Measurements from ENCODE around the gene DRG2.

DRG2 gene

DNA sequence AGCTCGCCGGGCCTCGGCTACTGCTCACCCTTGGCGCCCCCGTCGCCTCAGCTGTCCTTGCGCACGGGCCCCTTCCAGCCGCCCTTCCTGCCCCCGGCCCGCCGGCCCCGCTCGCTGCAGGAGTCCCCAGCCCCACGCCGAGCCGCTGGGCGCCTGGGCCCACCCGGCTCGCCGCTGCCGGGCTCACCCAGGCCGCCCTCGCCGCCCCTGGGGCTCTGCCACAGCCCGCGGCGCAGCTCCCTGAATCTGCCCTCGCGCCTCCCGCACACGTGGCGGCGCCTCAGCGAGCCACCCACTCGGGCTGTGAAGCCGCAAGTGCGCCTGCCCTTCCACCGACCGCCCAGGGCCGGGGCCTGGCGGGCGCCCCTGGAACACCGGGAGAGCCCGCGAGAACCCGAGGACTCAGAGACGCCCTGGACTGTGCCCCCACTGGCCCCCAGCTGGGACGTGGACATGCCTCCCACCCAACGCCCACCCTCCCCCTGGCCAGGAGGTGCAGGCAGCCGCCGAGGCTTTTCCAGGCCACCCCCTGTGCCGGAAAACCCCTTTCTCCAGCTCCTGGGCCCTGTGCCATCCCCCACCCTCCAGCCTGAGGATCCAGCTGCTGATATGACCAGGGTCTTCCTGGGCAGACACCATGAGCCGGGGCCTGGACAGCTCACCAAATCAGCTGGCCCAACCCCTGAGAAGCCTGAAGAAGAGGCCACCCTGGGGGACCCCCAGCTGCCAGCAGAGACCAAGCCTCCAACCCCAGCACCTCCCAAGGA, 33.6 kb downstream of the DRG2 start:
- Histone ChIP-seq H3K4me3 (replicated peaks; ENCODE audit: insufficient read depth, low read length) (no peak overlapping the region), H3K27me3 (ENCODE audit: insufficient read depth, poor library complexity, severe bottlenecking) (no peaks in the 10 kb centered on the region), H3K27ac (replicated peaks) (no peak overlapping the region)
- no peak for DNase-seq (ENCODE audit: low read depth in 1 of 2, low spot score in 1 of 2)
- TF ChIP-seq, protein P1, sequence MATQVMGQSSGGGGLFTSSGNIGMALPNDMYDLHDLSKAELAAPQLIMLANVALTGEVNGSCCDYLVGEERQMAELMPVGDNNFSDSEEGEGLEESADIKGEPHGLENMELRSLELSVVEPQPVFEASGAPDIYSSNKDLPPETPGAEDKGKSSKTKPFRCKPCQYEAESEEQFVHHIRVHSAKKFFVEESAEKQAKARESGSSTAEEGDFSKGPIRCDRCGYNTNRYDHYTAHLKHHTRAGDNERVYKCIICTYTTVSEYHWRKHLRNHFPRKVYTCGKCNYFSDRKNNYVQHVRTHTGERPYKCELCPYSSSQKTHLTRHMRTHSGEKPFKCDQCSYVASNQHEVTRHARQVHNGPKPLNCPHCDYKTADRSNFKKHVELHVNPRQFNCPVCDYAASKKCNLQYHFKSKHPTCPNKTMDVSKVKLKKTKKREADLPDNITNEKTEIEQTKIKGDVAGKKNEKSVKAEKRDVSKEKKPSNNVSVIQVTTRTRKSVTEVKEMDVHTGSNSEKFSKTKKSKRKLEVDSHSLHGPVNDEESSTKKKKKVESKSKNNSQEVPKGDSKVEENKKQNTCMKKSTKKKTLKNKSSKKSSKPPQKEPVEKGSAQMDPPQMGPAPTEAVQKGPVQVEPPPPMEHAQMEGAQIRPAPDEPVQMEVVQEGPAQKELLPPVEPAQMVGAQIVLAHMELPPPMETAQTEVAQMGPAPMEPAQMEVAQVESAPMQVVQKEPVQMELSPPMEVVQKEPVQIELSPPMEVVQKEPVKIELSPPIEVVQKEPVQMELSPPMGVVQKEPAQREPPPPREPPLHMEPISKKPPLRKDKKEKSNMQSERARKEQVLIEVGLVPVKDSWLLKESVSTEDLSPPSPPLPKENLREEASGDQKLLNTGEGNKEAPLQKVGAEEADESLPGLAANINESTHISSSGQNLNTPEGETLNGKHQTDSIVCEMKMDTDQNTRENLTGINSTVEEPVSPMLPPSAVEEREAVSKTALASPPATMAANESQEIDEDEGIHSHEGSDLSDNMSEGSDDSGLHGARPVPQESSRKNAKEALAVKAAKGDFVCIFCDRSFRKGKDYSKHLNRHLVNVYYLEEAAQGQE (IDR thresholded peaks at IDR 0.05; ENCODE audit: insufficient replicate concordance, low read depth), result no peak
- TF ChIP-seq SPI1 (IDR thresholded peaks at IDR 0.05; ENCODE audit: borderline replicate concordance, low read depth) (no peak), POLR2AphosphoS5 (IDR thresholded peaks at IDR 0.05; ENCODE audit: low read depth) (no peak), GABPA (IDR thresholded peaks at IDR 0.05; ENCODE audit: low read depth) (no peak)
- TF ChIP-seq, protein P2, sequence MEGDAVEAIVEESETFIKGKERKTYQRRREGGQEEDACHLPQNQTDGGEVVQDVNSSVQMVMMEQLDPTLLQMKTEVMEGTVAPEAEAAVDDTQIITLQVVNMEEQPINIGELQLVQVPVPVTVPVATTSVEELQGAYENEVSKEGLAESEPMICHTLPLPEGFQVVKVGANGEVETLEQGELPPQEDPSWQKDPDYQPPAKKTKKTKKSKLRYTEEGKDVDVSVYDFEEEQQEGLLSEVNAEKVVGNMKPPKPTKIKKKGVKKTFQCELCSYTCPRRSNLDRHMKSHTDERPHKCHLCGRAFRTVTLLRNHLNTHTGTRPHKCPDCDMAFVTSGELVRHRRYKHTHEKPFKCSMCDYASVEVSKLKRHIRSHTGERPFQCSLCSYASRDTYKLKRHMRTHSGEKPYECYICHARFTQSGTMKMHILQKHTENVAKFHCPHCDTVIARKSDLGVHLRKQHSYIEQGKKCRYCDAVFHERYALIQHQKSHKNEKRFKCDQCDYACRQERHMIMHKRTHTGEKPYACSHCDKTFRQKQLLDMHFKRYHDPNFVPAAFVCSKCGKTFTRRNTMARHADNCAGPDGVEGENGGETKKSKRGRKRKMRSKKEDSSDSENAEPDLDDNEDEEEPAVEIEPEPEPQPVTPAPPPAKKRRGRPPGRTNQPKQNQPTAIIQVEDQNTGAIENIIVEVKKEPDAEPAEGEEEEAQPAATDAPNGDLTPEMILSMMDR (IDR thresholded peaks at IDR 0.05; ENCODE audit: insufficient read depth, low read length), result no peak

DNA sequence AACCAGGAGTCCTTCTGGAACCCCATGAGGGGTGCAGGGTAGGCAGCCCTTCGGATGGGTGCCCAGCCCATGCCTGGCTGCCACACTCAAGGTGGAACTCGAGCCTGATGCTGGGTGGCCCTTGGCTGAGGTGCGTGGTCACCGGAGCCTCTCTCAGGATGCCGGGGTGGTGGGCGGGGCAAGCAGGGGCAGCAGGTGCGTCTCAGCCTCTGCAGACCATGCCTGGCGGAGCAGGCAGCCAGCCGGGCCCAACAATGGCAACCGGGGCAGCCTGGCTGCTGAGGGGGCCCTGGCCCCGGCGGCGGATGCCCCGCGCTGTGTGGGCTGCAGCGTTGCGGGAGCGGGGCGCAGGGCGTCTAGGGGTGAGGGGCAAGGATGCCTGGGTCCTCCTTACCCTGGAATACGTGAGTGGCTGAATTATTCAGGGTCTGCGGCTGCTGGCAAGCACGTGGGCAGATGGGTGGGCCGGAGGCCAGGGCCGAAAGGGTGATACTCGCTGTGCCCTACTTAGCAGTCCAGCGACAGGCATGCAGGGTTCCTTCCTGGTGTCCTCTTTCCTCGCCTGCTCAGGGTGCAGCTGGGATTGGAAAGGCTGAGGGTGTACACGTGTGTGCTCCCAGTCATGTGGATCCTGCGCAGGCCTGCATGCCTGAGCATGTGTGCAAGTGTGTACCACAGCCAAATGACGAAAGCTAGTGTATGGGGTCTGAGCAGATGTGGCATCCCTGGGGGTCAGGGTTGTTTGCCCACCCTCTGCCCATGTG, 35.4 kb downstream of the DRG2 start:
- Histone ChIP-seq H3K27ac (replicated peaks) (no peak overlapping the region), H3K27me3 (ENCODE audit: insufficient read depth, poor library complexity, severe bottlenecking) (no peaks in the 10 kb centered on the region), H3K4me3 (replicated peaks; ENCODE audit: insufficient read depth, low read length) (no peak overlapping the region)
- no peak for TF ChIP-seq GABPA (IDR thresholded peaks at IDR 0.05; ENCODE audit: low read depth)
- TF ChIP-seq, protein P1 (IDR thresholded peaks at IDR 0.05; ENCODE audit: insufficient replicate concordance, low read depth), result no peak
- no peak for TF ChIP-seq SPI1 (IDR thresholded peaks at IDR 0.05; ENCODE audit: borderline replicate concordance, low read depth)
- TF ChIP-seq, protein P2 (IDR thresholded peaks at IDR 0.05; ENCODE audit: insufficient read depth, low read length), result no peak
- DNase-seq (ENCODE audit: low read depth in 1 of 2, low spot score in 1 of 2), result no peak

DNA sequence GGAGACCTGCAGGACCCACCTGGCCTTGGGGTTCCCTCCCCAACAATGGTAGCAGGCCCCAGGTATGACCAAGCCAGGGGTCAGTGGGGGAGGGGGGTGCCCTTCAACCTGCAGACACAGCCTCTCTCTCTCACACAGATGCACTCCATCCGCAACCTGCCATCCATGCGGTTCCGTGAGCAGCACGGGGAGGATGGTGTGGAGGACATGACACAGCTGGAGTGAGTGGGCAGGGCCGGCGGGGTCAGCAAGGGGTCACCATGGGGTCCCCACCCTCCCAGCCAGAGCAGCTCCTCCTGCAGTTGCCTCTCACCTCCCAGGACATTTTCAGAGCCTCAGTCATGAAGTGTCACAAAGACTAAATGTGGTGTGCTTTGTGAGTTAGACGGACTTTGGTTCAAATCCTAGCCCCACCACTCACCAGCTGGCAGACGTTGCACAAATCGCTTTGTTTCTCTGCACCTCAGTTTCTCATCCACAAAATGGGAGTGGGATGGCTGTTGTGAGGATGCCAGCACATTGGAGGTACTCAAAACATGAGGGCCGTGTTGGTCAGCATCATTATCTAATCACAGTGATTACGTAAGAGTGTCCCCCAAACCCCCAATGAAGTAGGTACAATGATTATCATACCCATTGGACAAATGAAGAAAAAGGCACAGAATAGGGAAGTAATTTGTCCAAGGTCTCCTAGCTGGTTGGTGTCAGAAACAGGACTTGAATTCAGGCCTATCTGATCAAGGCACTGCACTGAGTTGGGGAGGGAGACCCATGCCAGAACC, 36.8 kb downstream of the DRG2 start:
- Histone ChIP-seq H3K27me3 (ENCODE audit: insufficient read depth, poor library complexity, severe bottlenecking) (no peaks in the 10 kb centered on the region), H3K27ac (replicated peaks) (no peak overlapping the region), H3K4me3 (replicated peaks; ENCODE audit: insufficient read depth, low read length) (no peak overlapping the region)
- no peak for DNase-seq (ENCODE audit: low read depth in 1 of 2, low spot score in 1 of 2)
- TF ChIP-seq, protein P1 (IDR thresholded peaks at IDR 0.05; ENCODE audit: insufficient replicate concordance, low read depth), result no peak
- TF ChIP-seq SPI1 (IDR thresholded peaks at IDR 0.05; ENCODE audit: borderline replicate concordance, low read depth) (no peak), POLR2AphosphoS5 (IDR thresholded peaks at IDR 0.05; ENCODE audit: low read depth) (no peak), GABPA (IDR thresholded peaks at IDR 0.05; ENCODE audit: low read depth) (no peak)
- TF ChIP-seq, protein P2 (IDR thresholded peaks at IDR 0.05; ENCODE audit: insufficient read depth, low read length), result no peak

Data from HL-60 (cell line).